ENCODE results near the gene SETD2.

The SETD2 gene

GRCh38 chr3:47008234-47008796 lies 155.6 kb downstream of the SETD2 start:
- DNase-seq = no peak

- no peak for DNase-seq
Observed at GRCh38 chr3:47007482-47008233, 156.3 kb downstream of the SETD2 start.

- DNase-seq = no peak
Observed at GRCh38 chr3:47007001-47007400, 156.9 kb downstream of the SETD2 start.

GRCh38 chr3:47006145-47006651 lies 157.7 kb downstream of the SETD2 start:
- DNase-seq = no peak

- DNase-seq = no peak
Observed at GRCh38 chr3:47005212-47006144, 158.4 kb downstream of the SETD2 start.

- DNase-seq = no peak
Observed at GRCh38 chr3:47004369-47005211, 159.3 kb downstream of the SETD2 start.

- no peak for DNase-seq
Observed at GRCh38 chr3:47003461-47004368, 160.2 kb downstream of the SETD2 start.

GRCh38 chr3:47003056-47003410 lies 160.9 kb downstream of the SETD2 start:
- DNase-seq = no peak

GRCh38 chr3:47002171-47003055 lies 161.5 kb downstream of the SETD2 start:
- no peak for DNase-seq

GRCh38 chr3:47001731-47002170 lies 162.2 kb downstream of the SETD2 start:
- no peak for DNase-seq

GRCh38 chr3:47000922-47001730 lies 162.8 kb downstream of the SETD2 start:
- DNase-seq = no peak

GRCh38 chr3:47000198-47000815 lies 163.6 kb downstream of the SETD2 start:
- no peak for DNase-seq

GRCh38 chr3:46999516-47000197 lies 164.3 kb downstream of the SETD2 start:
- no peak for DNase-seq

- no peak for DNase-seq
Observed at GRCh38 chr3:46998852-46999515, 164.9 kb downstream of the SETD2 start.

GRCh38 chr3:46998121-46998851 lies 165.6 kb downstream of the SETD2 start:
- DNase-seq = peak; percentile 83

GRCh38 chr3:46997453-46998091 lies 166.3 kb downstream of the SETD2 start:
- DNase-seq = no peak

Measured in hematopoietic multipotent progenitor cell treated with erythropoietin and hydrocortisone succinate and interleukin-3 and kit ligand, for 4 days (in vitro differentiated cells).